SK-N-MC (cell line): ENCODE results near the gene TLDC2.
"Not testable (repeated sequence)": the region's sequence is repeated elsewhere in the genome, so short reads cannot be mapped to it uniquely, and the experiment has no call there.

Experiments used
- DNase-seq: peaks from one replicate; pipeline ENCODE4 v3.0.0-alpha.2; 2011; ENCODE audit warnings: low read depth, low spot score
- H3K27ac ChIP-seq: fragments of 200-600 bp; sonication (generic); 2 replicates; pipeline ENCODE4 v1.5.1; 2016; ENCODE audit warnings: mixed run types
- H3K36me3 ChIP-seq: fragments of 200-600 bp; sonication (generic); 2 replicates; pipeline ENCODE4 v1.6.1; 2017; ENCODE audit warnings: antibody characterized with exemption, low read length, mixed read lengths; ENCODE audit not compliant: insufficient read depth
- H3K4me3 ChIP-seq: fragments of 200-600 bp; sonication (generic); 2 replicates; pipeline ENCODE4 v1.5.1; 2016
- H3K9ac ChIP-seq: fragments of 200-600 bp; sonication (generic); 2 replicates; pipeline ENCODE4 v1.8.0; 2017; ENCODE audit warnings: mixed run types, mixed read lengths; ENCODE audit not compliant: insufficient read length
- H3K9me3 ChIP-seq: fragments of 200-600 bp; sonication (generic); 2 replicates; pipeline ENCODE4 v1.6.1; 2017; ENCODE audit warnings: low read depth, mild to moderate bottlenecking, antibody characterized with exemption, low read length, moderate library complexity, mixed read lengths
- EZH2 ChIP-seq: fragments of 200-600 bp; sonication (generic); IDR thresholded peaks from one replicate; pipeline ENCODE4 v1.6.1; 2017; ENCODE audit warnings: antibody characterized with exemption
- FOXP2 ChIP-seq: optimal IDR thresholded peaks from 2 replicates; pipeline ENCODE3; 2011; ENCODE audit warnings: mild to moderate bottlenecking, moderate library complexity; ENCODE audit not compliant: insufficient read depth; ENCODE audit errors: extremely low read length, control extremely low read depth
- POLR2AphosphoS5 ChIP-seq: IDR thresholded peaks from 2 replicates; pipeline ENCODE4 v1.6.1; 2012; ENCODE audit warnings: mild to moderate bottlenecking, low read depth, low read length, borderline replicate concordance

TLDC2 gene

GRCh38 chr20:36927704-36928103 is 51.8 kb downstream of the TLDC2 start:
- Histone ChIP-seq H3K4me3 (no peak overlapping the region), H3K27ac (no peak overlapping the region), H3K9ac (no peak overlapping the region), H3K36me3 (no peaks in the 10 kb centered on the region), H3K9me3 (no peaks in the 10 kb centered on the region)
- no peak for TF ChIP-seq POLR2AphosphoS5
- TF ChIP-seq FOXP2: no peak
- TF ChIP-seq EZH2: no peak
- no peak for DNase-seq

DNA sequence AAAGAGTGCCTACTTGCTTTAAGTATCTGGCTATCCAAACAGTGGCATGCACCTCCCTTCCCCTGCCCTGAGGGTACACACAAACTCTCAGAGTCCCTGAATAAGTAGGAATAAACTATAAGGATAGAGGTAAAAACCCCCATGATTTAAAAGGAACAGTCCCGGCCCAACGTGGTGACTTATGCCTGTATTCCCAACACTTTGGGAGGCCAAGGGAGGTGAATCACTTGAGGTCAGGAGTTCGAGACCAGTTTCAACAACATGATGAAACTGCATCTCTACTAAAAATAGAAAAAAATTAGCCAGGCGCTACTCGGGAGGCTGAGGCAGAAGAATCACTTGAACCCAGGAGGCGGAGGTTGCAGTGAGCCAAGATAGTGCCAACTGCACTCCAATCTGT is 53.4 kb downstream of the TLDC2 start:
- TF ChIP-seq POLR2AphosphoS5 (no peak), EZH2 (no peak), FOXP2 (no peak)
- Histone ChIP-seq H3K4me3 (no peak overlapping the region), H3K9ac (no peak overlapping the region), H3K27ac (no peak overlapping the region), H3K9me3 (no peaks in the 10 kb centered on the region), H3K36me3 (no peaks in the 10 kb centered on the region)
- no peak for DNase-seq

DNA sequence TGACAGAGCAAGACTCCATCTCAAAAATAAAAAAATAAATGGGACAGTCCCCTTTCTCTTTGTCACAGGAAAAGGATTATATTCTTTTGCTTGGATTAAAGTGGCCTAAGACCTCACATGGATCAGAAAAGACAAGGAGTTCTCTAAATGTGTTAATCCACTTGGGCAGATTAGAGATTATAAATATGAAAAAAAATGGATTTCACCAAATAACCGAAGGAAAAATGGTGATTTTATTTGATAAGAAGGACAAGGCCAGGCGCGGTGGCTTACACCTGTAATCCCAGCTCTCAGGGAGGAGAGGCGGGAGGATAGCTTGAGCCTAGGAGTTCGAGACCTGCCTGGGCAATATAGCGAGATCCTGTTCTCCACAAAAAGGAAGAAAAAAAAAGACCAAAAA is 53.8 kb downstream of the TLDC2 start:
- Histone ChIP-seq H3K27ac (no peak overlapping the region), H3K9ac (no peak overlapping the region), H3K9me3 (no peaks in the 10 kb centered on the region), H3K36me3 (no peaks in the 10 kb centered on the region), H3K4me3 (no peak overlapping the region)
- DNase-seq: no peak
- TF ChIP-seq EZH2 (no peak), POLR2AphosphoS5 (no peak), FOXP2 (no peak)

GRCh38 chr20:36932067-36932466 is 56.1 kb downstream of the TLDC2 start:
- H3K9ac ChIP-seq, H3K9me3 ChIP-seq, DNase-seq, H3K36me3 ChIP-seq, H3K4me3 ChIP-seq, H3K27ac ChIP-seq: not testable (repeated sequence)

DNA sequence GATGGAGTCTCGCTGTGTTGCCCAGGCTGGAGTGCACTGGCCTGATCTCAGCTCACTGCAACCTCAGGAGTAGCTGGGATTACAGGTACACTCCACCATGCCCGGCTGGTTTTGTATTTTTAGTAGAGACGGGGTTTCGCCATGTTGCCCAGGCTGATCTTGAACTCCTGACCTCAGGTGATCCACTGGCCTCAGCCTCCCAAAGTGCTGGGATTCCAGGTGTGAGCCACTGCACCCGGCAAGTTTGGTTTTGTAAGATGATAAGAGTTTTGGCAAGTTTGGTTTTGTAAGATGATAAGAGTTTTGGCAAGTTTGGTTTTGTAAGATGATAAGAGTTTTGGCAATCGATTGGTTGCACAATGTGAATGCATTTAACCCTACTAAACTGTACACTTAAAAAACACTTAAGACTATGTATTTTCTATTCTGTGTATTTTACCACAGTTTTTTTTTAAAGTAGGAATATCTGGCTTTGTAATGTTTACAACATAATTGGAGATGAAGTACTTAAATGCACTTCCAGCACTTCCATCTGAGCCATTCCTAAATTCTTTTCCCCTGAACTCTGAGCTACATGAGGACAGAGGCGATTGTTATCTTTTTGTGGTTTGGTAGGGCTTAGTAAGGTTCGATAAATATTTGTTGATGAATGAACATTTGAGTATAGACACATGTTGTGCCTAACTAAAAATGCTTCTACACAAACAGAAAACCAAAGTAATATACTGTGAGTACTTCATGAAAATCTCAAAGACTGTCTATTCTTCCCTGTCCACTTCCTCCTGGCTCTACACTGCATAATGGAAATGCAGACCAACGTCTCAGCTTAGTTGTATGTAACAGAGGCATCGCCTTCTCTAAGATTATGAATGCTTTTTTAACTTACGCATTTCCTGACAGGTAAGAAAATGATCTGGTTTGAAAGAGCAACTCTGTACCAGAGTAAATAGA is 56.8 kb downstream of the TLDC2 start:
- no peak for DNase-seq
- H3K4me3 ChIP-seq: no peak overlapping the region
- no peaks in the 10 kb centered on the region for H3K9me3 ChIP-seq
- H3K36me3 ChIP-seq: no peaks in the 10 kb centered on the region
- no peak for TF ChIP-seq EZH2
- no peak for TF ChIP-seq POLR2AphosphoS5
- no peak for TF ChIP-seq FOXP2
- H3K9ac ChIP-seq: no peak overlapping the region
- H3K27ac ChIP-seq: no peak overlapping the region

DNA sequence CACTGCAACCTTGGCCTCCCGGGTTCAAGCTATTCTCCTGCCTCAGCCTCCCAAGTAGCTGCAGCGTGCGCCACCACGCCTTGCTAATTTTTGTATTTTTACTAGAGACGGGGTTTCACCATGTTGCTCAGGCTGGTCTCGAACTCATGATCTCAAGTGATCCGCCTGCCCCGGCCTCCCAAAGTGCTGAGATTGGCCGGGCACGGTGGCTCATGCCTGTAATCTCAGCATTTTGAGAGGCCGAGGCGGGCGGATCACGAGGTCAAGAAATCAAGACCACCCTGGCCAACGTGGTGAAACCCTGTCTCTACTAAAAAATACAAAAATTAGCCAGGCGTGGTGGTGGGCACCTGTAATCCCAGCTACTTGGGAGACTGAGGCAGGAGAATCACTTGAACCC is 57.6 kb downstream of the TLDC2 start:
- not testable (repeated sequence) for DNase-seq, H3K36me3 ChIP-seq, H3K4me3 ChIP-seq, H3K9me3 ChIP-seq, H3K27ac ChIP-seq, H3K9ac ChIP-seq

DNA sequence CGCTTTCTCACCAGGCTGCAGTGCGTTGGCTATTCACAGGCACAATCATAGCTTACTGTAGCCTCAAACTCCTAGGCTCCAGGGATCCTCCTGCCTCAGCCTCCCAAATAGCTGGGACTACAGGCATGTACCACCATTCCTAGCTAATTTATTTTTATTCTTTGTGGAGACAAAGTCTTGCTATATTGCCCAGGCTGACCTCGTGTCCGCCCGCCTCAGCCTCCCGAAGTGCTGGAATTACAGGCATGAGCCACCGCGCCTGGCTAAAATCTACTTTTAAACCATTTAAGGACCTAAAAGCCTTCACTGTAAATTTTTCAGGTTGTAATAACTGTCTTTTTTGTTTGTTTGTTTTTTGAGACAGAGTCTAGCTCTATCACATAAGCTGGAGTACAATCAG is 60.4 kb downstream of the TLDC2 start:
- TF ChIP-seq POLR2AphosphoS5 (no peak), FOXP2 (no peak), EZH2 (no peak)
- Histone ChIP-seq H3K9ac (no peak overlapping the region), H3K27ac (no peak overlapping the region), H3K36me3 (no peaks in the 10 kb centered on the region), H3K4me3 (no peak overlapping the region), H3K9me3 (no peaks in the 10 kb centered on the region)
- DNase-seq: no peak

GRCh38 chr20:36936761-36937401 is 60.9 kb downstream of the TLDC2 start:
- not testable (repeated sequence) for H3K4me3 ChIP-seq, H3K9ac ChIP-seq, DNase-seq, H3K9me3 ChIP-seq, H3K27ac ChIP-seq, H3K36me3 ChIP-seq

DNA sequence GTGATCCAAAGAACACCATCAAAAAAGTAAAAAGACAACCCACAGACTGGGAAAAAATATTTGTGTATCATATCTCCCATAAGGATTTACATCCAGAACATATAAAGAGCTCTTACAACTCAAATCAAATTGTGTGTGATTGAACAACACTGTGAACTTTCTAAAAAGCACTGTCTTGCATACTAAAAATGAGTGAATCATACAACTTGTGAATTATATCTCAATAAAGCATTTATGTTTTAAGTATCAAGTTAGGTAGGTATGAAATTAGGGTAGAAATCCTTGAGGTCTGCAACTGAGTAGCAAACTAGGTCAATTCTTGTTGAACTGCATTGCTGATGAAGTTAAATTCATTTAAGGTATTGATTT is 61.4 kb downstream of the TLDC2 start:
- no peaks in the 10 kb centered on the region for H3K9me3 ChIP-seq
- TF ChIP-seq FOXP2 (no peak), EZH2 (no peak), POLR2AphosphoS5 (no peak)
- H3K27ac ChIP-seq: no peak overlapping the region
- H3K4me3 ChIP-seq: no peak overlapping the region
- no peaks in the 10 kb centered on the region for H3K36me3 ChIP-seq
- no peak for DNase-seq
- H3K9ac ChIP-seq: no peak overlapping the region

DNA sequence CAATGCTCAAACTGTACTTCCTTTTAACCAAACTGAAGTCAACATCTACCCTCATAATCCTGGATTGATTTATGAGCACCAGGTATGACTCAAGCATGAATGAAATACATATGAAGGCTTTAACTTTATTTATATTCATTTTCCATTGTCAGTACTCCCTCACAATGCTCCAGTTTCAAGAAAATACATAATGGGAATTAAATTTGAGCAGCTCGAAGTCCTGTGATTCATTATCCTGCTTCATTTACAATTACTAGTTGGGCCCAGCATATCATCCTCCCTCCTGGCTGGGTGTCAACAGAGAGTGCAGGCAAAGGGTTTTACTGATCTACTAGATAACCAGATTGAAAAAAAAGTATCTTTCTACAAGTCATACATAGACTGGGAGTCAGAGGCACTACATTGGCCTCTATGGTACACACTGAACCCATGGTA is 65.5 kb downstream of the TLDC2 start:
- Histone ChIP-seq H3K4me3 (no peak overlapping the region), H3K9me3 (no peaks in the 10 kb centered on the region), H3K27ac (no peak overlapping the region), H3K9ac (no peak overlapping the region), H3K36me3 (no peaks in the 10 kb centered on the region)
- no peak for DNase-seq
- TF ChIP-seq EZH2: no peak
- no peak for TF ChIP-seq FOXP2
- TF ChIP-seq POLR2AphosphoS5: no peak
